Endothelial cell of umbilical vein (primary cell): Measurements from ENCODE around the gene CDC42EP4. TPM values are rescaled to one million over a fixed set of nuclear protein-coding genes. Genes with fewer than 3 reads are reported as not detected.

Experiments
- BruUV-seq: library from RNA; stranded (reverse); fragments of 400-500 nt; replicated peaks from 2 replicates; lab custom pipeline; 2021; lab: Mats Ljungman, UMichigan
- CTCF ChIA-PET: fragments of 300-600, 350-600 bp; sonication (Branson Sonifier 250); formaldehyde crosslinking; loops from one replicate; lab custom pipeline; 2021; ENCODE audit warnings: antibody characterized with exemption, inconsistent platforms; lab: Charles Lee
- POLR2A ChIA-PET: fragments of 300-600, 350-600 bp; sonication (Branson Sonifier 250); formaldehyde crosslinking; loops from one replicate; lab custom pipeline; 2021; ENCODE audit warnings: antibody characterized with exemption, inconsistent platforms; lab: Charles Lee
- DNase-seq: peaks from one replicate; pipeline ENCODE4 v3.0.0-alpha.2; 2011; ENCODE audit warnings: low read depth, low spot score
- FAIRE-seq: peaks from 2 replicates; lab custom pipeline; 2011; peaks lifted over from hg19 to GRCh38; lab: Jason Lieb, UNC
- H2AFZ ChIP-seq: 2 replicates; pipeline ENCODE4 v1.6.0; 2012; ENCODE audit warnings: low read depth, low read length, control low read depth, inconsistent platforms
- H3K27ac ChIP-seq: 2 replicates; pipeline ENCODE4 v1.5.1; 2011; ENCODE audit warnings: low read depth, mild to moderate bottlenecking, control low read depth, low read length, moderate library complexity; ENCODE audit not compliant: insufficient read depth
- H3K27me3 ChIP-seq, 2 experiments: 2 replicates each; pipeline versions ENCODE4 v1.6.0 to v1.6.1; 2011; ENCODE audit warnings: low read length in 2 of 2, mixed read lengths in 1 of 2; ENCODE audit not compliant: control insufficient read depth in 2 of 2, insufficient read depth in 2 of 2
- H3K36me3 ChIP-seq, 2 experiments: 2 replicates in 1 of 2; 3 replicates in 1 of 2; pipeline ENCODE4 v1.5.1; 2011; ENCODE audit warnings: low read length in 2 of 2, mild to moderate bottlenecking in 1 of 2, moderate library complexity in 1 of 2; ENCODE audit not compliant: control insufficient read depth in 2 of 2, insufficient read depth in 2 of 2; ENCODE audit errors: extremely low read depth in 1 of 2
- H3K4me1 ChIP-seq: 3 replicates; pipeline ENCODE4 v1.5.1; 2011; ENCODE audit warnings: mild to moderate bottlenecking, low read length; ENCODE audit not compliant: control insufficient read depth, insufficient read depth; ENCODE audit errors: extremely low read depth
- H3K4me2 ChIP-seq: 2 replicates; pipeline ENCODE4 v1.6.1; 2011; ENCODE audit warnings: low read length, control low read depth, mixed read lengths; ENCODE audit not compliant: insufficient read depth
- H3K4me3 ChIP-seq, 3 experiments: fragments of 200-600 bp in 1 of 3; sonication (generic), shearing (Covaris generic) in 1 of 3; replicated peaks in 1 of 3; 2 replicates each; pipeline ENCODE4 v1.5.1; 2011 to 2016; ENCODE audit warnings: control low read depth in 3 of 3, low read length in 3 of 3, mild to moderate bottlenecking in 2 of 3, inconsistent platforms in 1 of 3, low read depth in 1 of 3, moderate library complexity in 1 of 3; ENCODE audit not compliant: insufficient read depth in 1 of 3
- H3K79me2 ChIP-seq: 2 replicates; pipeline ENCODE4 v1.6.0; 2012; ENCODE audit warnings: low read length, inconsistent platforms; ENCODE audit not compliant: control insufficient read depth, insufficient read depth
- H3K9ac ChIP-seq: replicated peaks from 2 replicates; pipeline ENCODE3; 2011; ENCODE audit warnings: low read length, control low read depth; ENCODE audit not compliant: insufficient read depth; ENCODE audit errors: extremely low read depth
- H3K9me1 ChIP-seq: replicated peaks from 3 replicates; pipeline ENCODE4 v1.6.0; 2011; ENCODE audit warnings: mild to moderate bottlenecking, low read length; ENCODE audit not compliant: control insufficient read depth, insufficient read depth; ENCODE audit errors: extremely low read depth
- H3K9me3 ChIP-seq: replicated peaks from 2 replicates; pipeline ENCODE4 v1.5.1; 2012; ENCODE audit warnings: low read length, inconsistent platforms; ENCODE audit not compliant: control insufficient read depth, insufficient read depth
- H4K20me1 ChIP-seq: replicated peaks from 2 replicates; pipeline ENCODE3; 2011; ENCODE audit warnings: mild to moderate bottlenecking, low read length; ENCODE audit not compliant: control insufficient read depth, insufficient read depth; ENCODE audit errors: extremely low read depth
- EZH2 ChIP-seq: IDR thresholded peaks from 2 replicates; pipeline ENCODE4 v1.6.1; 2012; ENCODE audit warnings: borderline replicate concordance, low read depth, mild to moderate bottlenecking, moderate library complexity, low read length, inconsistent platforms; ENCODE audit not compliant: severe bottlenecking
- FOS ChIP-seq: IDR thresholded peaks from 2 replicates; pipeline ENCODE4 v1.6.1; 2011; ENCODE audit warnings: mild to moderate bottlenecking, low read length, moderate library complexity, borderline replicate concordance; ENCODE audit not compliant: insufficient read depth
- GATA2 ChIP-seq: IDR thresholded peaks from 2 replicates; pipeline ENCODE4 v1.7.0; 2011; ENCODE audit warnings: low read depth, mild to moderate bottlenecking, moderate library complexity, mixed read lengths, low read length; ENCODE audit not compliant: insufficient read length, insufficient read depth
- JUN ChIP-seq: IDR thresholded peaks from 2 replicates; pipeline ENCODE4 v1.6.1; 2011; ENCODE audit warnings: borderline replicate concordance, low read depth; ENCODE audit not compliant: insufficient read length, insufficient read depth
- MYC ChIP-seq: IDR thresholded peaks from one replicate; pipeline ENCODE4 v1.6.1; 2011; ENCODE audit warnings: mild to moderate bottlenecking, low read depth, low read length
- POLR2A ChIP-seq: IDR thresholded peaks from 2 replicates; pipeline ENCODE4 v1.6.1; 2012; ENCODE audit warnings: low read depth, mild to moderate bottlenecking, control low read depth, low read length
- POLR2AphosphoS5 ChIP-seq: IDR thresholded peaks from 2 replicates; pipeline ENCODE4 v1.6.1; 2012; ENCODE audit warnings: low read depth, mild to moderate bottlenecking, control low read depth, low read length, moderate library complexity; ENCODE audit not compliant: insufficient read depth
- dilution Hi-C: fragments of 300-500 bp; cut with MboI; formaldehyde crosslinking; loops from one replicate; pipeline ENCODE4 v1.15.0; 2019; ENCODE audit warnings: low sequenced_read_pairs; ENCODE audit not compliant: extremely low pct_ligation_motif_present
- intact Hi-C: fragments of 100-400 bp; cut with micrococcal nuclease; formaldehyde crosslinking; loops from one replicate; pipeline ENCODE4 v1.10.0; 2022
- polyA plus RNA-seq, 4 experiments: library from polyadenylated mRNA; depleted of rRNA in 3 of 4; stranded (reverse) in 3 of 4; unstranded in 1 of 4; fragments of >200 nt; gene quantifications; 2 replicates each; pipeline versions ENCODE4 v1.2.1 to v1.2.3, GENCODE V29; 2011 to 2012; ENCODE audit warnings: missing spikeins in 1 of 4
- total RNA-seq: library from RNA; stranded (reverse); gene quantifications from 2 replicates; pipeline ENCODE4 v1.2.3, GENCODE V29; 2021
- TF ChIP-seq, protein P1 (sequence below), 2 donors: IDR thresholded peaks; 1 replicate in 1 of 2; 2 replicates in 1 of 2; pipeline ENCODE4 v1.5.1; 2011; ENCODE audit warnings: low read length in 2 of 2, mild to moderate bottlenecking in 2 of 2, moderate library complexity in 2 of 2, control low read depth in 1 of 2, inconsistent platforms in 1 of 2, low read depth in 1 of 2; ENCODE audit not compliant: insufficient read depth in 1 of 2; ENCODE audit errors: extremely low read depth in 1 of 2
- TF ChIP-seq, protein P2 (sequence below): IDR thresholded peaks from 2 replicates; pipeline ENCODE4 v1.6.1; 2011; ENCODE audit not compliant: insufficient read depth, insufficient read length

CDC42EP4 gene
- total and polyA plus RNA-seq, 2 donors (not counting 3 experiments of a cell fraction or from before 2014, with no cell fraction given) = 11.4 to 19.6 TPM

- POLR2A ChIA-PET = no interaction called here
- DNase-seq (no peak), FAIRE-seq (no peak)
- Histone ChIP-seq H3K36me3 (no peaks in the 10 kb centered on the region), H2AFZ (no peak overlapping the region), H3K9me1 (no peaks in the 10 kb centered on the region), H3K27me3 (no peaks in the 10 kb centered on the region), H3K27ac (no peak overlapping the region), H3K4me2 (no peak overlapping the region), H3K79me2 (no peaks in the 10 kb centered on the region), H3K9ac (no peak overlapping the region), H3K4me1 (no peaks in the 10 kb centered on the region), H3K9me3 (no peaks in the 10 kb centered on the region), H4K20me1 (no peaks in the 10 kb centered on the region), H3K4me3 (no peak overlapping the region)
- dilution Hi-C loops (no loop called here), intact Hi-C loops (no loop called here)
- TF ChIP-seq POLR2A = no peak
- no peak for TF ChIP-seq MYC
- TF ChIP-seq POLR2AphosphoS5 = no peak
- no peak for TF ChIP-seq FOS
- no peak for TF ChIP-seq JUN
- no peak for TF ChIP-seq GATA2
- TF ChIP-seq, protein P1, sequence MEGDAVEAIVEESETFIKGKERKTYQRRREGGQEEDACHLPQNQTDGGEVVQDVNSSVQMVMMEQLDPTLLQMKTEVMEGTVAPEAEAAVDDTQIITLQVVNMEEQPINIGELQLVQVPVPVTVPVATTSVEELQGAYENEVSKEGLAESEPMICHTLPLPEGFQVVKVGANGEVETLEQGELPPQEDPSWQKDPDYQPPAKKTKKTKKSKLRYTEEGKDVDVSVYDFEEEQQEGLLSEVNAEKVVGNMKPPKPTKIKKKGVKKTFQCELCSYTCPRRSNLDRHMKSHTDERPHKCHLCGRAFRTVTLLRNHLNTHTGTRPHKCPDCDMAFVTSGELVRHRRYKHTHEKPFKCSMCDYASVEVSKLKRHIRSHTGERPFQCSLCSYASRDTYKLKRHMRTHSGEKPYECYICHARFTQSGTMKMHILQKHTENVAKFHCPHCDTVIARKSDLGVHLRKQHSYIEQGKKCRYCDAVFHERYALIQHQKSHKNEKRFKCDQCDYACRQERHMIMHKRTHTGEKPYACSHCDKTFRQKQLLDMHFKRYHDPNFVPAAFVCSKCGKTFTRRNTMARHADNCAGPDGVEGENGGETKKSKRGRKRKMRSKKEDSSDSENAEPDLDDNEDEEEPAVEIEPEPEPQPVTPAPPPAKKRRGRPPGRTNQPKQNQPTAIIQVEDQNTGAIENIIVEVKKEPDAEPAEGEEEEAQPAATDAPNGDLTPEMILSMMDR (IDR thresholded peaks at IDR 0.05; ENCODE audit: extremely low read depth in 1 of 2, insufficient read depth in 1 of 2, low read depth in 1 of 2, low read length in 2 of 2) = no peak
- TF ChIP-seq, protein P2, sequence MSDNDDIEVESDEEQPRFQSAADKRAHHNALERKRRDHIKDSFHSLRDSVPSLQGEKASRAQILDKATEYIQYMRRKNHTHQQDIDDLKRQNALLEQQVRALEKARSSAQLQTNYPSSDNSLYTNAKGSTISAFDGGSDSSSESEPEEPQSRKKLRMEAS = no peak
- TF ChIP-seq EZH2 = no peak
- no TSS peak for BruUV-seq
- CTCF ChIA-PET = interaction anchor here (1.1 kb wide), 1 partner anchor 11 kb away, joined by 3 read pairs; no protein-coding TSS in a partner anchor
Observed at GRCh38 chr17:73359352-73359751, 47.6 kb upstream of the CDC42EP4 start.
